Pancreas (tissue), 10 donors: ENCODE measurements around the gene KDM2A. TPM values are rescaled to one million over a fixed set of nuclear protein-coding genes. Genes with fewer than 3 reads are reported as not detected.

Source experiments
- ATAC-seq, 4 donors: fragments of 200-7000 bp; cut with Tn5 transposase; one replicate each; pipeline versions ENCODE4 v1.8.0 to v1.9.1; 2020; ENCODE audit warnings: mild to moderate bottlenecking in 4 of 4, moderate library complexity in 4 of 4
- DNase-seq, 6 donors: peaks; one replicate each; pipeline ENCODE4 v3.0.0-alpha.2; 2020
- FAIRE-seq: peaks from 2 replicates; lab custom pipeline; 2012; peaks lifted over from hg19 to GRCh38; lab: Jason Lieb, UNC
- H3K27ac ChIP-seq, 4 donors: fragments of 200-600 bp; sonication (generic); 1 replicate in 3 of 4; 2 replicates in 1 of 4; pipeline versions ENCODE4 v1.5.0 to v1.8.0; 2020
- H3K27me3 ChIP-seq, 4 donors: fragments of 200-600 bp; one replicate each; pipeline ENCODE4 v1.8.0; 2021
- H3K36me3 ChIP-seq, 3 donors: fragments of 200-600 bp; sonication (generic) in 1 of 3; one replicate each; pipeline versions ENCODE4 v1.5.0 to v1.8.0; 2020 to 2021
- H3K4me1 ChIP-seq, 3 donors: fragments of 200-600 bp; one replicate each; pipeline ENCODE4 v1.8.0; 2021
- H3K4me3 ChIP-seq, 4 donors: fragments of 200-600 bp; sonication (generic) in 2 of 4; one replicate each; pipeline versions ENCODE4 v1.5.0 to v1.8.0; 2020 to 2021
- H3K9me3 ChIP-seq, 4 donors: fragments of 200-600 bp; one replicate each; pipeline ENCODE4 v1.8.0; 2021
- WGBS, 2 donors: extraction: QIAGEN DNeasy Blood & Tissue Kit; methylation state at CpG; one replicate each; pipeline ENCODE4 v1.1.7; 2013; 5-methylcytosine and 5-hydroxymethylcytosine counted together
- intact Hi-C, 3 donors: fragments of 100-400 bp; cut with DNase I; formaldehyde crosslinking; loops; one replicate each; pipeline versions ENCODE4 v1.11.1 to v1.14.2; 2022
- polyA plus RNA-seq, 2 donors: library from polyadenylated mRNA; stranded (reverse); fragments of 200-250 nt; gene quantifications; one replicate each; pipeline ENCODE4 v1.2.3, GENCODE V29; 2013
- total RNA-seq, 6 donors: library from RNA; stranded (reverse); fragmentation: NEBNext Ultra II Directional in 4 of 6; extraction: Animal tissue kit (Norgen Biotek cat#: 25700) in 4 of 6; gene quantifications; one replicate each; pipeline versions ENCODE4 v1.2.1 to v1.2.4, GENCODE V29; 2021 to 2023
- TF ChIP-seq, protein P1 (sequence below), 4 donors: fragments of 200-600 bp; sonication (generic) in 3 of 4; IDR thresholded peaks; one replicate each; pipeline versions ENCODE4 v1.5.0 to v1.8.0; 2021; ENCODE audit warnings: antibody characterized with exemption in 4 of 4
- donor health status: healthy with polysubstance abuse.
- donor health status: DM: no; HTN: no; CAD: no; lungs with moderate emphysema.
- donor health status: DM: no; HTN: no; CAD: no.
- donor health status: control.
- donor health status: control.
- donor health status: Bipolar disorder and iron deficiency.
- donor health status: DM: yes; HTN: yes; CAD: no.
- donor health status: DM: no; HTN: no; CAD: no.
- donor health status: DM: no; HTN: no; CAD: no.
- donor health status: DM: yes; HTN: yes; CAD: no.

The KDM2A gene
- total and polyA plus RNA-seq, 8 donors = 17.2 to 39.1 (median 22.5) TPM

- Histone ChIP-seq H3K4me1 (peaks cover 21 to 29% (median 28%) of the 10 kb centered on the region in 3 donors), H3K27me3 (no peaks in the 10 kb centered on the region), H3K27ac (no peak overlapping the region), H3K4me3 (no peak overlapping the region), H3K36me3 (no peaks in the 10 kb centered on the region), H3K9me3 (no peaks in the 10 kb centered on the region)
- intact Hi-C loops = loop anchor here in 2 of 3 donors (5.0 kb wide), 2 partner anchors 47 to 112 kb away; no protein-coding TSS in a partner anchor
- peak in 2 of 6 donors; percentile 24 to 47 for DNase-seq
- WGBS, 2 donors = 81 to 88% methylated on average over 7 of the region's 7 CpGs
- FAIRE-seq = no peak
- no peak for ATAC-seq
- TF ChIP-seq, protein P1, sequence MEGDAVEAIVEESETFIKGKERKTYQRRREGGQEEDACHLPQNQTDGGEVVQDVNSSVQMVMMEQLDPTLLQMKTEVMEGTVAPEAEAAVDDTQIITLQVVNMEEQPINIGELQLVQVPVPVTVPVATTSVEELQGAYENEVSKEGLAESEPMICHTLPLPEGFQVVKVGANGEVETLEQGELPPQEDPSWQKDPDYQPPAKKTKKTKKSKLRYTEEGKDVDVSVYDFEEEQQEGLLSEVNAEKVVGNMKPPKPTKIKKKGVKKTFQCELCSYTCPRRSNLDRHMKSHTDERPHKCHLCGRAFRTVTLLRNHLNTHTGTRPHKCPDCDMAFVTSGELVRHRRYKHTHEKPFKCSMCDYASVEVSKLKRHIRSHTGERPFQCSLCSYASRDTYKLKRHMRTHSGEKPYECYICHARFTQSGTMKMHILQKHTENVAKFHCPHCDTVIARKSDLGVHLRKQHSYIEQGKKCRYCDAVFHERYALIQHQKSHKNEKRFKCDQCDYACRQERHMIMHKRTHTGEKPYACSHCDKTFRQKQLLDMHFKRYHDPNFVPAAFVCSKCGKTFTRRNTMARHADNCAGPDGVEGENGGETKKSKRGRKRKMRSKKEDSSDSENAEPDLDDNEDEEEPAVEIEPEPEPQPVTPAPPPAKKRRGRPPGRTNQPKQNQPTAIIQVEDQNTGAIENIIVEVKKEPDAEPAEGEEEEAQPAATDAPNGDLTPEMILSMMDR (IDR thresholded peaks at IDR 0.05) = no peak
Observed at GRCh38 chr11:67264877-67265632, 146.0 kb downstream of the KDM2A start.

DNA sequence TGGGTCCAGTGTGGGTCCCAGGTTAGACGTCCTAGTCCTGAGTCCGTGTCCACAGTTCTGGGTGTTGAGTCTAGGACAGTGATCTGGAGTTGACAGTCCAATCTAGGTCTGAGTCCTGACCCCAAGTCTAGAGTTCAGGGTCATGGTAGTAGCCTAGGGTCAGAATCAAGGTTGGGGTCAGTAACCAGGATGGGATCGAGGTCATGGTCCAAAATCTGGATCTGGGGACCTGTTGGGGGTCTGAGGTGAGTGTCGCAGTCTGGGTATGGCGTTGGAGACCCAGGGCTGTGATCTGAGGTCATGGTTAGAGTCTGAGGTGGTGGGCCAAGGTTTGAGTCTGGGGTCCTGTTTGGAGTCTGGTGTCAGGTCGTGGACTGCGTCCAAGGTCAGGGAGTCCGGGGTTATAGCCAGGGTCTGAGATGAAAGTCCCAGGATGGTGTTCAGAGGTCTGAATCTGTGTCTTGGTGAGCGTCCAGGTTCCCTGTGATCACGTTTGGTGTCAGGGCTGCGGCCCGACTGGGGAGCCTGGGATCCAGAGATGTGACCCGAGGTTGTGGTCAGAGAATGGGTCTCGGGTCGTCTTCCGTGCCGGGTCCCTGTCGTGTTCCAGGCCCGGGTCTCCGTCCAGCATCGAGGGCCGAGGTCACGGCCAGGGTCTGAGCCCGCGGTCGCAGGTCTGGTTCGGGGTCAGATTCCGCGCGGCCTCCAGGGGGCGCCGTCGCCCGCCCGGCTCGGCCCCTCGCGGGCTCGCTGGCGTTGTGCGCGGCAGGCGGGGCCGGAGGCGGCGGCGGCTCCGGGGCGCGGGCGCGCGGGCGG, 146.8 kb downstream of the KDM2A start:
- DNase-seq = peak; percentile 66 to 96 (median 84)
- Histone ChIP-seq H3K4me3 (peak overlapping the region in 2 of 4 donors; percentile 28 to 92), H3K36me3 (no peaks in the 10 kb centered on the region), H3K9me3 (no peaks in the 10 kb centered on the region), H3K27ac (peak overlapping the region in 3 of 4 donors; percentile 18 to 67 (median 42)), H3K4me1 (peaks cover 21 to 30% (median 29%) of the 10 kb centered on the region in 3 donors), H3K27me3 (no peaks in the 10 kb centered on the region)
- no peak for FAIRE-seq
- WGBS, 2 donors = 7 to 18% methylated on average over 24 to 54 of the region's 54 CpGs
- TF ChIP-seq, protein P1 (IDR thresholded peaks at IDR 0.05) = peak; percentile 56 to 77 (median 68)
- intact Hi-C loops = loop anchor here in 2 of 3 donors (5.0 kb wide), 2 partner anchors 46 to 111 kb away; no protein-coding TSS in a partner anchor
- ATAC-seq = peak; percentile 69 to 78 (median 74)

- peak within 1 kb of the TSS; percentile 42 to 78 (median 58) for H3K27ac ChIP-seq
- no peaks in the 10 kb centered on the region for H3K9me3 ChIP-seq
- peak within 1 kb of the TSS; percentile 83 to 96 (median 94) for H3K4me3 ChIP-seq
- ATAC-seq (peak in 3 of 4 donors; percentile 2 to 57 (median 34)), FAIRE-seq (no peak), DNase-seq (peak in 5 of 6 donors; percentile 40 to 86 (median 72))
- H3K4me1 ChIP-seq = peaks cover 21 to 30% (median 29%) of the 10 kb centered on the region in 3 donors
- TF ChIP-seq, protein P1 (IDR thresholded peaks at IDR 0.05) = no peak
- intact Hi-C loops = loop anchor here in 2 of 3 donors (5.0 kb wide), 2 partner anchors 46 to 111 kb away; no protein-coding TSS in a partner anchor
- H3K27me3 ChIP-seq = no peaks in the 10 kb centered on the region
- H3K36me3 ChIP-seq = no peaks in the 10 kb centered on the region
- WGBS, 2 donors = 1% methylated on average over 23 to 103 of the region's 103 CpGs
Observed at GRCh38 chr11:67266449-67267187, 147.6 kb downstream of the KDM2A start, which contains the start of gene GRK2. Gene GRK2 (plus strand): TSS chr11:67266473. CDS start chr11:67266700, 227 bp downstream.
